ENCODE results near the gene TTLL9. TPM values are rescaled to one million over a fixed set of nuclear protein-coding genes. Genes with fewer than 3 reads are reported as not detected.

Gene TTLL9
- total and polyA plus RNA-seq, 2 of the 13 experiments (the other 11 are each of a cell fraction or from before 2014, with no cell fraction given): not detected

- TF ChIP-seq ARHGAP35 (CRISPR knock-in tag; IDR thresholded peaks at IDR 0.05; ENCODE audit: borderline replicate concordance) (0 out of 2 replicates have a peak, but pooled peaks have one; percentile 45), FOXK2 (IDR thresholded peaks at IDR 0.05) (no peak), FIP1L1 (IDR thresholded peaks at IDR 0.05; ENCODE audit: borderline replicate concordance, insufficient read depth, low read depth, low read length) (0 out of 2 replicates have a peak, but pooled peaks have one; percentile 42), YEATS4 (CRISPR knock-in tag; IDR thresholded peaks at IDR 0.05; ENCODE audit: borderline replicate concordance) (no peak), ZNF577 (CRISPR knock-in tag; IDR thresholded peaks at IDR 0.05; ENCODE audit: borderline replicate concordance, low read depth) (no peak), ZNF530 (CRISPR knock-in tag; IDR thresholded peaks at IDR 0.05; ENCODE audit: low read depth) (no peak), ZNF264 (CRISPR knock-in tag; IDR thresholded peaks at IDR 0.05) (no peak), PTBP1 (IDR thresholded peaks at IDR 0.05; ENCODE audit: low read depth, low read length, poor library complexity, severe bottlenecking) (no peak), PPARG (CRISPR knock-in tag; conservative IDR thresholded peaks at IDR 0.05) (no peak), HDAC2 (CRISPR knock-in tag; IDR thresholded peaks at IDR 0.05) (no peak), ZNF816 (CRISPR knock-in tag; IDR thresholded peaks at IDR 0.05; ENCODE audit: borderline replicate concordance) (no peak), ADNP (CRISPR knock-in tag; IDR thresholded peaks at IDR 0.05) (no peak), CEBPB (IDR thresholded peaks at IDR 0.05; ENCODE audit: borderline replicate concordance, low read depth, low read length) (no peak), ZNF678 (CRISPR knock-in tag; IDR thresholded peaks at IDR 0.05) (0 out of 2 replicates have a peak, but pooled peaks have one; percentile 25), FOXA3 (CRISPR knock-in tag; IDR thresholded peaks at IDR 0.05) (no peak), ZNF451 (CRISPR knock-in tag; IDR thresholded peaks at IDR 0.05) (0 out of 2 replicates have a peak, but pooled peaks have one; percentile 34), ZNF138 (CRISPR knock-in tag; IDR thresholded peaks at IDR 0.05; ENCODE audit: low read depth) (no peak), ZNF781 (CRISPR knock-in tag; IDR thresholded peaks at IDR 0.05; ENCODE audit: borderline replicate concordance, not compliant biosample characterization) (no peak), MTF1 (CRISPR knock-in tag; IDR thresholded peaks at IDR 0.05) (no peak), ZNF607 (CRISPR knock-in tag; IDR thresholded peaks at IDR 0.05; ENCODE audit: borderline replicate concordance) (no peak), ZNF569 (CRISPR knock-in tag; IDR thresholded peaks at IDR 0.05; ENCODE audit: borderline replicate concordance) (no peak), SOX5 (CRISPR knock-in tag; IDR thresholded peaks at IDR 0.05; ENCODE audit: borderline replicate concordance) (no peak), SMAD1 (CRISPR knock-in tag; IDR thresholded peaks at IDR 0.05; ENCODE audit: borderline replicate concordance, low read depth) (no peak), POLR2AphosphoS5 (IDR thresholded peaks at IDR 0.05; ENCODE audit: low read depth, low read length) (no peak), ZNF510 (CRISPR knock-in tag; IDR thresholded peaks at IDR 0.05; ENCODE audit: low read depth) (0 out of 2 replicates have a peak, but pooled peaks have one; percentile 30), MTA3 (CRISPR knock-in tag; IDR thresholded peaks at IDR 0.05) (no peak), ZNF850 (CRISPR knock-in tag; conservative IDR thresholded peaks at IDR 0.05) (no peak), PRPF4 (IDR thresholded peaks at IDR 0.05; ENCODE audit: low read depth, low read length, poor library complexity, severe bottlenecking) (no peak), MBD4 (IDR thresholded peaks at IDR 0.05; ENCODE audit: borderline replicate concordance, low read length) (no peak), KLF13 (CRISPR knock-in tag; IDR thresholded peaks at IDR 0.05) (0 out of 2 replicates have a peak, but pooled peaks have one; percentile 65), KLF11 (CRISPR knock-in tag; IDR thresholded peaks at IDR 0.05) (no peak), ATF7 (IDR thresholded peaks at IDR 0.05) (no peak), ATF7 (CRISPR knock-in tag; IDR thresholded peaks at IDR 0.05) (peak; percentile 42; the same call in 1 of the 2 replicates), NFIB (CRISPR knock-in tag; IDR thresholded peaks at IDR 0.05; ENCODE audit: borderline replicate concordance) (no peak)
- TF ChIP-seq, protein P1, sequence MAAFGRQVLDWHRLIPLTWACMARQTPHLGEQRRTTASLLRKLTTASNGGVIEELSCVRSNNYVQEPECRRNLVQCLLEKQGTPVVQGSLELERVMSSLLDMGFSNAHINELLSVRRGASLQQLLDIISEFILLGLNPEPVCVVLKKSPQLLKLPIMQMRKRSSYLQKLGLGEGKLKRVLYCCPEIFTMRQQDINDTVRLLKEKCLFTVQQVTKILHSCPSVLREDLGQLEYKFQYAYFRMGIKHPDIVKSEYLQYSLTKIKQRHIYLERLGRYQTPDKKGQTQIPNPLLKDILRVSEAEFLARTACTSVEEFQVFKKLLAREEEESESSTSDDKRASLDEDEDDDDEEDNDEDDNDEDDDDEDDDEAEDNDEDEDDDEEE (CRISPR knock-in tag; IDR thresholded peaks at IDR 0.05): 0 out of 2 replicates have a peak, but pooled peaks have one; percentile 36
These were observed 23.7 kb upstream of the TTLL9 start (continued) for GRCh38 chr20:31846793-31847138.

Data from HepG2 (cell line).